Natural killer cell (primary cell): Measurements from ENCODE around the gene AKAP9. TPM values are rescaled to one million over a fixed set of nuclear protein-coding genes. Genes with fewer than 3 reads are reported as not detected.

ENCODE experiments used
- ATAC-seq, 3 donors: fragments of 150-1000 bp in 2 of 3; fragments of 200-7000 bp in 1 of 3; cut with Tn5 transposase; 1 replicate in 1 of 3; 2 replicates in 2 of 3; pipeline ENCODE4 v1.10.0; 2021; ENCODE audit warnings: mild to moderate bottlenecking in 2 of 3, moderate library complexity in 2 of 3
- DNase-seq, 2 donors: peaks; one replicate each; pipeline versions ENCODE4 v3.0.0 to v3.0.0-alpha.2; 2013 to 2021; ENCODE audit warnings: mixed read lengths in 1 of 2
- H3K27ac ChIP-seq: one replicate; pipeline ENCODE4 v1.5.1; 2013; ENCODE audit warnings: mild to moderate bottlenecking, low read length
- H3K27me3 ChIP-seq: one replicate; pipeline ENCODE4 v1.6.1; 2013; ENCODE audit warnings: low read length; ENCODE audit not compliant: control insufficient read depth, insufficient read depth
- H3K36me3 ChIP-seq: one replicate; pipeline ENCODE4 v1.6.1; 2013; ENCODE audit warnings: low read length; ENCODE audit not compliant: control insufficient read depth, insufficient read depth
- H3K4me1 ChIP-seq: one replicate; pipeline ENCODE4 v1.6.1; 2013; ENCODE audit warnings: low read length; ENCODE audit not compliant: control insufficient read depth, insufficient read depth
- H3K4me3 ChIP-seq: one replicate; pipeline ENCODE4 v1.5.1; 2013; ENCODE audit warnings: low read length
- H3K9me3 ChIP-seq: one replicate; pipeline ENCODE4 v1.6.1; 2013; ENCODE audit warnings: low read length; ENCODE audit not compliant: control insufficient read depth, insufficient read depth
- H3K27ac Mint-ChIP-seq, 2 donors: one replicate each; pipeline ENCODE4 v1.8.0; 2022; ENCODE audit warnings: mild to moderate bottlenecking in 2 of 2, mixed read lengths in 2 of 2, moderate library complexity in 1 of 2
- H3K27me3 Mint-ChIP-seq, 2 donors: one replicate each; pipeline ENCODE4 v1.8.0; 2022; ENCODE audit warnings: low read depth in 2 of 2, mixed read lengths in 2 of 2
- H3K36me3 Mint-ChIP-seq: one replicate; pipeline ENCODE4 v1.8.0; 2022; ENCODE audit warnings: mixed read lengths
- H3K4me1 Mint-ChIP-seq, 2 donors: one replicate each; pipeline ENCODE4 v1.8.0; 2022; ENCODE audit warnings: mixed read lengths in 2 of 2
- H3K4me3 Mint-ChIP-seq: one replicate; pipeline ENCODE4 v1.8.0; 2022; ENCODE audit warnings: mild to moderate bottlenecking, moderate library complexity, mixed read lengths
- H3K9me3 Mint-ChIP-seq, 2 donors: one replicate each; pipeline ENCODE4 v1.8.0; 2022; ENCODE audit warnings: mixed read lengths in 2 of 2
- whole genome bisulfite sequencing: methylation state at CpG from one replicate; pipeline ENCODE4 v1.1.7; 2013; ENCODE audit warnings: missing lambda C conversion rate; ENCODE audit not compliant: insufficient coverage; 5-methylcytosine and 5-hydroxymethylcytosine counted together
- intact Hi-C: fragments of 100-400 bp; cut with micrococcal nuclease; formaldehyde crosslinking; loops from one replicate; pipeline ENCODE4 v1.14.2; 2022
- total RNA-seq, 4 donors: library from RNA; stranded (reverse); fragments of 120-200 nt in 1 of 4; gene quantifications; one replicate each; pipeline versions ENCODE4 v1.2.3 to v1.2.4, GENCODE V29; 2013 to 2022
- TF ChIP-seq, protein P1 (sequence below): fragments of 200-600 bp; IDR thresholded peaks from one replicate; pipeline ENCODE4 v1.8.0; 2022; ENCODE audit warnings: antibody characterized with exemption

AKAP9 gene
- total RNA-seq, 3 donors from 2014 or later (not counting 1 experiment from before 2014, with no cell fraction given): 78.8 to 93.0 (median 81.9) TPM

DNA sequence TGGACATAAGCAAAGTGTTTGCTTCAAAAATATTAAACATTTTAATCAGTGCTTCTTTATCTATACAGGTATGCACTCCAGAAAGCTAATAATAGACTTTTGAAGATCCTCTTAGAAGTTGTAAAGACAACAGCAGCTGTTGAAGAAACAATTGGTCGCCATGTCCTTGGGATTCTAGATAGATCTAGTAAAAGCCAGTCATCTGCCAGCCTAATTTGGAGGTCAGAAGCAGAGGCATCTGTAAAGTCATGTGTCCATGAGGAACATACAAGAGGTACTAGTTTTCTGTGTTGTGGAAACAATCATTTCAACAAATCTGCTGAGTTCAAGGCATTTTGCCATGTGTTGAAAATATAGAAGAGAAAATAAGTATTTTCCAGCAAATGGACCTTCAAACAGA is 104.3 kb downstream of the AKAP9 start:
- no peaks in the 10 kb centered on the region for H3K4me1 ChIP-seq
- no peaks in the 10 kb centered on the region for H3K27me3 ChIP-seq
- Mint-ChIP-seq H3K27me3 (no peaks in the 10 kb centered on the region), H3K9me3 (no peaks in the 10 kb centered on the region), H3K4me1 (no peaks in the 10 kb centered on the region), H3K27ac (no peak overlapping the region), H3K4me3 (no peak overlapping the region), H3K36me3 (peaks cover 8% of the 10 kb centered on the region)
- intact Hi-C loops: no loop called here
- DNase-seq (no peak), ATAC-seq (no peak)
- H3K27ac ChIP-seq: no peak overlapping the region
- H3K4me3 ChIP-seq: no peak overlapping the region
- peaks cover 56% of the 10 kb centered on the region for H3K36me3 ChIP-seq
- WGBS: 96% methylated on average over 1 of the region's 1 CpG
- TF ChIP-seq, protein P1, sequence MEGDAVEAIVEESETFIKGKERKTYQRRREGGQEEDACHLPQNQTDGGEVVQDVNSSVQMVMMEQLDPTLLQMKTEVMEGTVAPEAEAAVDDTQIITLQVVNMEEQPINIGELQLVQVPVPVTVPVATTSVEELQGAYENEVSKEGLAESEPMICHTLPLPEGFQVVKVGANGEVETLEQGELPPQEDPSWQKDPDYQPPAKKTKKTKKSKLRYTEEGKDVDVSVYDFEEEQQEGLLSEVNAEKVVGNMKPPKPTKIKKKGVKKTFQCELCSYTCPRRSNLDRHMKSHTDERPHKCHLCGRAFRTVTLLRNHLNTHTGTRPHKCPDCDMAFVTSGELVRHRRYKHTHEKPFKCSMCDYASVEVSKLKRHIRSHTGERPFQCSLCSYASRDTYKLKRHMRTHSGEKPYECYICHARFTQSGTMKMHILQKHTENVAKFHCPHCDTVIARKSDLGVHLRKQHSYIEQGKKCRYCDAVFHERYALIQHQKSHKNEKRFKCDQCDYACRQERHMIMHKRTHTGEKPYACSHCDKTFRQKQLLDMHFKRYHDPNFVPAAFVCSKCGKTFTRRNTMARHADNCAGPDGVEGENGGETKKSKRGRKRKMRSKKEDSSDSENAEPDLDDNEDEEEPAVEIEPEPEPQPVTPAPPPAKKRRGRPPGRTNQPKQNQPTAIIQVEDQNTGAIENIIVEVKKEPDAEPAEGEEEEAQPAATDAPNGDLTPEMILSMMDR: no peak
- no peaks in the 10 kb centered on the region for H3K9me3 ChIP-seq

DNA sequence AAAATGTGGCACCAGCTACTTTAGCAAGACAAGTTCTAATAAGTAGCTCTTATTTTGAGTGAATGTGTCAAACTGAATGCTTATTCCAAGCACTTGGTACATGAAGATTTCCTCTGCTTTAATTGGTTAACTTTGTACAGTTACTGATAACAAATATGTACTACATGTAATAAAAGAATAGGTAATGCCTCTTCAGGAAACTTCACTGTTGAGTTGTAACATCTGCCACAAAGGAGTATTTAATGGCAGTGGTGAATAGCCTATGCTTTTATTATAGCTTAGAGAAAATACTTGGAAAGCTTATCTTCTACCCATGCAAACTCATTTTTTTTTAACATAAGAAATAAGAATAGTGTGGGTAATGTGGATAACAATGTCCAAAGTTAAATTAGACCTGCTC is 111.0 kb downstream of the AKAP9 start:
- Histone ChIP-seq H3K36me3 (peaks cover 27% of the 10 kb centered on the region), H3K27ac (no peak overlapping the region), H3K4me1 (no peaks in the 10 kb centered on the region), H3K4me3 (no peak overlapping the region), H3K9me3 (no peaks in the 10 kb centered on the region), H3K27me3 (no peaks in the 10 kb centered on the region)
- no peaks in the 10 kb centered on the region for H3K9me3 Mint-ChIP-seq
- H3K27me3 Mint-ChIP-seq: no peaks in the 10 kb centered on the region
- H3K4me3 Mint-ChIP-seq: no peak overlapping the region
- DNase-seq (no peak), ATAC-seq (no peak)
- intact Hi-C loops: no loop called here
- TF ChIP-seq, protein P1: no peak
- H3K36me3 Mint-ChIP-seq: peaks cover 8% of the 10 kb centered on the region
- no peaks in the 10 kb centered on the region for H3K4me1 Mint-ChIP-seq
- H3K27ac Mint-ChIP-seq: no peak overlapping the region

DNA sequence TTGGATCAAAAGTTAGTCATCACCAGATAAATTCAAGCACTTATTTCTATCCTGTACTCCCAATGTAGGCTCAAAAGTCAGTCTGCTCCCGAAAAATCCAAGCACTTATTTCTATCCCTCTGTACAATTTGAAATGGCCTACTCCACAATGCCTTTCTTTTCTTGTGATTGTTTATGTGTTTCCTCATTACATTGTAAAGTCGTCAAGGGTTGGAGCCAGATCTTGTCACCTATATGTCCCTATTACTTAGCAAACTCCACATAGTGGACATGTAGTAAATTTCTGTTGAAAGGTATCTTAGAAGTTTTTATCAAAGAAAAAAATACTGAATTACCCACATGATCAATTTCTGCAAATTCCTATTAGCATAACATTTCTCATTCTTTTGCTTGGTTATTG is 111.5 kb downstream of the AKAP9 start:
- Mint-ChIP-seq H3K36me3 (peaks cover 8% of the 10 kb centered on the region), H3K27me3 (no peaks in the 10 kb centered on the region), H3K9me3 (no peaks in the 10 kb centered on the region), H3K4me3 (no peak overlapping the region), H3K27ac (no peak overlapping the region), H3K4me1 (no peaks in the 10 kb centered on the region)
- WGBS: 100% methylated on average over 1 of the region's 2 CpGs
- intact Hi-C loops: no loop called here
- Histone ChIP-seq H3K27me3 (no peaks in the 10 kb centered on the region), H3K4me1 (no peaks in the 10 kb centered on the region), H3K27ac (no peak overlapping the region), H3K4me3 (no peak overlapping the region), H3K36me3 (peaks cover 23% of the 10 kb centered on the region), H3K9me3 (no peaks in the 10 kb centered on the region)
- no peak for DNase-seq
- no peak for ATAC-seq
- TF ChIP-seq, protein P1: no peak

DNA sequence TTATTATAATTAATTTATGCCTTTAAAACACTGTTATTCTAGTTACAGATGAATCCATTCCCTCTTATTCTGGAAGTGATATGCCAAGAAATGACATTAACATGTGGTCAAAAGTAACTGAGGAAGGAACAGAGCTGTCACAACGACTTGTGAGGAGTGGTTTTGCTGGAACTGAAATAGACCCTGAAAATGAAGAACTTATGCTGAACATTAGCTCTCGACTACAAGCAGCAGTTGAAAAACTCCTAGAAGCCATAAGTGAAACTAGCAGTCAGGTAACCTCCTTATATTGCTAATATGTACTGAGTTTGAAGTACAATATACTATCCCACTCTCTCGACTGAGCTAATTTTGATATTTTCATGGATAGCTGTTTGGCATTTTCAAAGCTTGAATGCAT is 112.0 kb downstream of the AKAP9 start:
- TF ChIP-seq, protein P1: no peak
- DNase-seq (no peak), ATAC-seq (no peak)
- H3K27me3 Mint-ChIP-seq: no peaks in the 10 kb centered on the region
- H3K4me1 ChIP-seq: no peaks in the 10 kb centered on the region
- H3K4me3 Mint-ChIP-seq: no peak overlapping the region
- H3K36me3 ChIP-seq: peaks cover 23% of the 10 kb centered on the region
- H3K9me3 Mint-ChIP-seq: no peaks in the 10 kb centered on the region
- 14% methylated on average over 1 of the region's 3 CpGs for WGBS
- H3K9me3 ChIP-seq: no peaks in the 10 kb centered on the region
- H3K4me3 ChIP-seq: no peak overlapping the region
- intact Hi-C loops: no loop called here
- H3K27me3 ChIP-seq: no peaks in the 10 kb centered on the region
- H3K27ac Mint-ChIP-seq: no peak overlapping the region
- H3K27ac ChIP-seq: no peak overlapping the region
- peaks cover 8% of the 10 kb centered on the region for H3K36me3 Mint-ChIP-seq
- H3K4me1 Mint-ChIP-seq: peaks cover 4 to 5% of the 10 kb centered on the region in 2 donors
